Measurements from ENCODE around the gene TBC1D2B. TPM values are rescaled to one million over a fixed set of nuclear protein-coding genes. Genes with fewer than 3 reads are reported as not detected.
A peak's percentile ranks its signal among the peaks of the same experiment; 100 is the strongest.

Gene TBC1D2B
- total and polyA plus RNA-seq, 8 donors = 9.3 to 61.7 (median 38.8) TPM

DNA sequence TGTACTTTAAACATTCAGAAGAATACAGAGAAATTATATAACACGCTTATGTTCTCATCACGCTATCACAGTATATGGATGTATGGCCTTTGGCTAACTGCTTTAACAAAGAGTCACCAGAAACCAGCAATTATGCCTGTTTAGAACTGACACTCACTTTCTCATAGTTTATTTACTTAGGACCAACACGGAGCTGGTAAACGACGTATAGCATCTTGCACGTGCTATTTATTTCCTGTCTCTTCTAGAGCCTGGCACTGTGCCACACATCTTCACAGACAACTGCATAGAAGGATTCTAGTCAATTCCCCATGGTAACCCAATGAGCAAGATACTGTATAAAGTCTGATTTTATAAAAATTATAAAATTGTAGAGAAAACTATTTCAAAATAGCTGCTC, 43.6 kb downstream of the TBC1D2B start:
- H3K4me1 ChIP-seq = peaks cover 34 to 72% (median 46%) of the 10 kb centered on the region in 4 donors
- peaks cover 12 to 30% (median 23%) of the 10 kb centered on the region in 4 donors for H3K36me3 ChIP-seq
- H3K27me3 ChIP-seq = no peaks in the 10 kb centered on the region
- peak overlapping the region in 4 of 5 donors; percentile 46 to 84 (median 80) for H3K27ac ChIP-seq
- no peaks in the 10 kb centered on the region for H3K9me3 ChIP-seq
- intact Hi-C loops (cut with DNase I; ENCODE audit: low total_unique reads) = no loop called here
- peak overlapping the region in 1 of 4 donors; percentile 21 for H3K4me3 ChIP-seq
- WGBS, 5 donors = 48 to 64% (median 60%) methylated on average over 6 of the region's 6 CpGs
- TF ChIP-seq POLR2AphosphoS5 (IDR thresholded peaks at IDR 0.05) = no peak
- TF ChIP-seq POLR2A (IDR thresholded peaks at IDR 0.05) = no peak
- TF ChIP-seq, protein P1, sequence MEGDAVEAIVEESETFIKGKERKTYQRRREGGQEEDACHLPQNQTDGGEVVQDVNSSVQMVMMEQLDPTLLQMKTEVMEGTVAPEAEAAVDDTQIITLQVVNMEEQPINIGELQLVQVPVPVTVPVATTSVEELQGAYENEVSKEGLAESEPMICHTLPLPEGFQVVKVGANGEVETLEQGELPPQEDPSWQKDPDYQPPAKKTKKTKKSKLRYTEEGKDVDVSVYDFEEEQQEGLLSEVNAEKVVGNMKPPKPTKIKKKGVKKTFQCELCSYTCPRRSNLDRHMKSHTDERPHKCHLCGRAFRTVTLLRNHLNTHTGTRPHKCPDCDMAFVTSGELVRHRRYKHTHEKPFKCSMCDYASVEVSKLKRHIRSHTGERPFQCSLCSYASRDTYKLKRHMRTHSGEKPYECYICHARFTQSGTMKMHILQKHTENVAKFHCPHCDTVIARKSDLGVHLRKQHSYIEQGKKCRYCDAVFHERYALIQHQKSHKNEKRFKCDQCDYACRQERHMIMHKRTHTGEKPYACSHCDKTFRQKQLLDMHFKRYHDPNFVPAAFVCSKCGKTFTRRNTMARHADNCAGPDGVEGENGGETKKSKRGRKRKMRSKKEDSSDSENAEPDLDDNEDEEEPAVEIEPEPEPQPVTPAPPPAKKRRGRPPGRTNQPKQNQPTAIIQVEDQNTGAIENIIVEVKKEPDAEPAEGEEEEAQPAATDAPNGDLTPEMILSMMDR (IDR thresholded peaks at IDR 0.05) = no peak
- TF ChIP-seq EP300 (IDR thresholded peaks at IDR 0.05) = no peak
- peak; percentile 43 to 47 for DNase-seq

DNA sequence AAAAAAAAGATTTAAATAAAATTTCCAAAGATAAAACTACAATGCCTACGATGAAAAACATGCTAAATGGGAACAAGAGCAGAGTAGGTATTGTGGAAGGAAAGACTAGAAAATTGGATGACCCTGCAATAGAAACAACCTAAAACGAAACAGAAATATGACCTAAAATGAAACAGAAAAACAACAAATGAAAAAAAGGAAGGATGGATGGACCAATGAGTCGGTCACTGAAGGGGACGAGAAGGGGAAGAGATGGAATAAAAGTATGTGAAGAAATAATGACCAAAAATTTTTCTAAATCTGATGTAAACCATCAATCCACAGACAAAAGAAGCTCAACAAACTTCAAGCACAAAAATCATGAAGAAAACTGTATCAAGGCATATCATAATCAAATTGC, 44.8 kb downstream of the TBC1D2B start:
- Histone ChIP-seq H3K27ac (peak overlapping the region in 2 of 5 donors; percentile 27 to 48), H3K4me3 (no peak overlapping the region)
- WGBS, 5 donors = 79 to 89% (median 87%) methylated on average over 4 of the region's 4 CpGs

DNA sequence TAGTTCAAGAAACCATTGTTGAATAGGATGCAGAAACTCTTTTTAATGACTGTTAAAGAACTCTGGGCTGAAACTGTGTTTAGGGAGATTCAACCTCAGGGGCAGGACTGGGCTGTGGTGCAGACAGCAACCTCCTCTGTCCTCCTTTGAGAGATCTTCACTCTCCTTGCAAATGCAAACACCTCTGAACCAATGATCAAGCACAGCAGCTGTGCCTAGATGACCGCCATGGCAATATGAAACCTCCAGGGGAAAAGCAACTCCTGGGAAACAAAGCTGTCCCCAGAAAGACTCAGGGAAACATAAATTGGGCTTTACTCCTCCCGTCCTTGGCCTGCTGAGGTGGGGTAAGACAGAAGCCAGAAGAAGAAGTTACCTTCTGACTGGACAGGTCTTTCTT, 52.6 kb downstream of the TBC1D2B start:
- no peak for TF ChIP-seq POLR2A (IDR thresholded peaks at IDR 0.05)
- TF ChIP-seq EP300 (IDR thresholded peaks at IDR 0.05) = no peak
- TF ChIP-seq POLR2AphosphoS5 (IDR thresholded peaks at IDR 0.05) = no peak
- TF ChIP-seq, protein P1 (IDR thresholded peaks at IDR 0.05) = no peak
- no peak for DNase-seq
- Histone ChIP-seq H3K27ac (peak overlapping the region in 4 of 5 donors; percentile 43 to 76 (median 68)), H3K27me3 (no peaks in the 10 kb centered on the region), H3K36me3 (peaks cover 42 to 100% (median 97%) of the 10 kb centered on the region in 4 donors), H3K9me3 (no peaks in the 10 kb centered on the region), H3K4me3 (no peak overlapping the region), H3K4me1 (peaks cover 5 to 38% (median 21%) of the 10 kb centered on the region in 4 donors)
- 81 to 98% (median 94%) methylated on average over 2 of the region's 2 CpGs for WGBS, 5 donors
- intact Hi-C loops (cut with DNase I; ENCODE audit: low total_unique reads) = no loop called here

More for the DNA sequence above, 44.8 kb downstream of the TBC1D2B start:
- no peaks in the 10 kb centered on the region for H3K9me3 ChIP-seq
- peaks cover 28 to 60% (median 36%) of the 10 kb centered on the region in 4 donors for H3K4me1 ChIP-seq
- no peaks in the 10 kb centered on the region for H3K27me3 ChIP-seq
- no peak for DNase-seq
- peaks cover 17 to 35% (median 30%) of the 10 kb centered on the region in 4 donors for H3K36me3 ChIP-seq
- intact Hi-C loops (cut with DNase I; ENCODE audit: low total_unique reads) = no loop called here
- TF ChIP-seq EP300 (IDR thresholded peaks at IDR 0.05) (no peak), POLR2A (IDR thresholded peaks at IDR 0.05) (no peak), POLR2AphosphoS5 (IDR thresholded peaks at IDR 0.05) (no peak)
- TF ChIP-seq, protein P1 (IDR thresholded peaks at IDR 0.05) = no peak

DNA sequence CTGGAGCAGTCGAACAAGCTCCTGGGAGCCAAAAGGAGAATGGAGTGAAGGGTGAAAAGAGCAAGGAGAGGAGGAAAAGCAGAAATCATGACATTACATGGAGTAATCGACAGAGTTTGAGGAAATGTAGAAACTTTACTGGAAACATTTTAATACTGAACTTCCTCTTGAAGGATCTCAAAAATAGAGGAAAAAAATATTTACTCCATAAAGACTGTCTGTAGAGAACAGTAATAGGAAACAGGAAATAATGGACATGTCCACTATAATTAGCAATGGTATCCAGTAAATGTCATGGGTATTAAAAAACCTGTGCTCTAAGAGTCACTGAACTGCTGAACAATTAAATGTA, 53.0 kb downstream of the TBC1D2B start:
- Histone ChIP-seq H3K36me3 (peaks cover 39 to 100% (median 96%) of the 10 kb centered on the region in 4 donors), H3K27ac (peak overlapping the region in 4 of 5 donors; percentile 43 to 76 (median 68)), H3K27me3 (no peaks in the 10 kb centered on the region), H3K9me3 (no peaks in the 10 kb centered on the region), H3K4me3 (no peak overlapping the region), H3K4me1 (peaks cover 5 to 38% (median 21%) of the 10 kb centered on the region in 4 donors)
- no peak for DNase-seq
- intact Hi-C loops (cut with DNase I; ENCODE audit: low total_unique reads) = no loop called here
- TF ChIP-seq POLR2AphosphoS5 (IDR thresholded peaks at IDR 0.05) (peak in 1 of 3 donors; percentile 2), EP300 (IDR thresholded peaks at IDR 0.05) (no peak)
- 49 to 74% (median 69%) methylated on average over 2 of the region's 2 CpGs for WGBS, 5 donors

DNA sequence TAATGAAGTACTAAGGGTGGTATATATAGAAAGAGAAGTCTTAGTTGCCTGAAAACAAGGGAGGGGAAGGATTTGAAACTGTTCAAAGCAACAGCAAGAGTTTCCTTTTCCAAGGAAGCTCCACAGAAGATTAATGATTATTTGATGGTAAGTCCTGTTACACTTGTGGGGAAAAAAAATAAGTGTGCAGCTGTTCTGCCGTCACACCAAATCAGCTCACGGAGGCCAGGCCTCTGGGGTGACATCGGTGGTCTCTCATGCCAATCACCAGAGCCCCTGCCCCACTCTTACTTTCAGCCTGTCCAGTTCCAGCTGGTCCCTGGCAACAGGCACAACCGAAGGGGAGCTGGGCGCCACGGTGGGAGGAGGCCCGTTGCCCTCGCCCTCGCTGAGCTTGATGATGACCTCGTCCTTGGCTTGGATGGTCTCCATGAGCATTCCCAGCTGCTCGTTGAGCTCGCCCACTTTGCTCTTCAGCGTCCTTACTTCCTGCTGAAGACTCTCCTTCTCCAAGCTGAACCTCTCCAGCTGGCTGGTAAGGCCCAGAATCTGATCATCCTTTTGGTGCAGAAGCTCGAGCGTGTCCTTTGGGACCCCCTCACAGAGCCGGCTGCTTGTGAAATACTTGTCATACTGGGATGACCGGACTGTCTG, 53.5 kb downstream of the TBC1D2B start:
- TF ChIP-seq, protein P1 (IDR thresholded peaks at IDR 0.05) = no peak
- TF ChIP-seq POLR2AphosphoS5 (IDR thresholded peaks at IDR 0.05) (peak in 2 of 3 donors; percentile 29 to 36), EP300 (IDR thresholded peaks at IDR 0.05) (no peak), POLR2A (IDR thresholded peaks at IDR 0.05) (no peak)
- H3K4me1 ChIP-seq = peaks cover 8 to 42% (median 22%) of the 10 kb centered on the region in 4 donors
- 67 to 83% (median 73%) methylated on average over 17 of the region's 17 CpGs for WGBS, 5 donors
- H3K4me3 ChIP-seq = no peak overlapping the region
- peak in 1 of 2 donors; percentile 87 for DNase-seq
- H3K27ac ChIP-seq = peak overlapping the region in 4 of 5 donors; percentile 54 to 76 (median 68)
- peaks cover 34 to 95% (median 91%) of the 10 kb centered on the region in 4 donors for H3K36me3 ChIP-seq
- no peaks in the 10 kb centered on the region for H3K27me3 ChIP-seq
- intact Hi-C loops (cut with DNase I; ENCODE audit: low total_unique reads) = no loop called here
- H3K9me3 ChIP-seq = no peaks in the 10 kb centered on the region

Measured in stomach (tissue), 9 donors.